GM12878 (cell line): Measurements from ENCODE around the gene HDAC5. TPM values are rescaled to one million over a fixed set of nuclear protein-coding genes. Genes with fewer than 3 reads are reported as not detected.

ENCODE experiments used
- ATAC-seq: fragments of 200-7000 bp; cut with Tn5 transposase; 3 replicates; pipeline ENCODE4 v1.9.1; 2020; ENCODE audit warnings: mild to moderate bottlenecking, moderate library complexity
- BruUV-seq: library from RNA; stranded (reverse); fragments of 400-500 nt; replicated peaks from 2 replicates; lab custom pipeline; 2021; lab: Mats Ljungman, UMichigan
- CTCF ChIA-PET: fragments of 300-600 bp; sonication (Branson Sonifier 250); formaldehyde crosslinking; extraction: SDS; loops from one replicate; lab custom pipeline; 2021; ENCODE audit warnings: inconsistent platforms; lab: Yijun Ruan, JAX
- POLR2A ChIA-PET: fragments of 350-600 bp; formaldehyde crosslinking; extraction: SDS; loops from one replicate; lab custom pipeline; 2021; ENCODE audit warnings: inconsistent platforms; lab: Charles Lee
- RAD21 ChIA-PET: fragments of 300-600 bp; sonication (Branson Sonifier 250); formaldehyde crosslinking; loops from one replicate; lab custom pipeline; 2023; ENCODE audit warnings: antibody characterized with exemption; ENCODE audit not compliant: unreplicated experiment; lab: Charles Lee
- SMC1A ChIA-PET: fragments of 300-600 bp; sonication (Branson Sonifier 250); formaldehyde crosslinking; loops from one replicate; lab custom pipeline; 2023; ENCODE audit not compliant: unreplicated experiment, uncharacterized antibody; lab: Charles Lee
- DNase-seq: peaks from one replicate; pipeline ENCODE4 v3.0.0-alpha.2; 2011; ENCODE audit warnings: low read depth, low spot score
- FAIRE-seq: peaks from 3 replicates; lab custom pipeline; 2011; peaks lifted over from hg19 to GRCh38; lab: Jason Lieb, UNC
- H2AFZ ChIP-seq: 2 replicates; pipeline ENCODE4 v1.6.0; 2011; ENCODE audit warnings: low read depth, low read length, control low read depth; ENCODE audit not compliant: control insufficient read depth
- H3K27ac ChIP-seq: 2 replicates; pipeline ENCODE4 v1.5.1; 2011; ENCODE audit warnings: control low read depth; ENCODE audit not compliant: control insufficient read depth, insufficient read depth
- H3K27me3 ChIP-seq, 2 experiments: replicated peaks in 1 of 2; 2 replicates each; pipeline versions ENCODE4 v1.6.0 to v1.6.1; 2011; ENCODE audit warnings: low read length in 1 of 2; ENCODE audit not compliant: control insufficient read depth in 2 of 2, insufficient read depth in 2 of 2
- H3K36me3 ChIP-seq, 2 experiments: 2 replicates each; pipeline ENCODE4 v1.5.1; 2011; ENCODE audit warnings: low read length in 1 of 2; ENCODE audit not compliant: control insufficient read depth in 2 of 2, insufficient read depth in 2 of 2
- H3K4me1 ChIP-seq: 2 replicates; pipeline ENCODE4 v1.6.1; 2011; ENCODE audit warnings: mild to moderate bottlenecking, low read length, moderate library complexity, mixed read lengths; ENCODE audit not compliant: control insufficient read depth, insufficient read depth
- H3K4me2 ChIP-seq: 2 replicates; pipeline ENCODE4 v1.6.0; 2011; ENCODE audit warnings: control low read depth; ENCODE audit not compliant: control insufficient read depth, insufficient read depth
- H3K4me3 ChIP-seq: fragments of 200-600 bp; sonication (generic); 2 replicates; pipeline ENCODE4 v1.5.1; 2016
- H3K79me2 ChIP-seq: 2 replicates; pipeline ENCODE4 v1.6.0; 2011; ENCODE audit warnings: low read length; ENCODE audit not compliant: control insufficient read depth, insufficient read depth
- H3K9ac ChIP-seq: 2 replicates; pipeline ENCODE4 v1.8.0; 2011; ENCODE audit warnings: low read length, control low read depth, mixed read lengths; ENCODE audit not compliant: control insufficient read depth, insufficient read depth
- H3K9me3 ChIP-seq: replicated peaks from 3 replicates; pipeline ENCODE4 v1.5.1; 2011; ENCODE audit warnings: mild to moderate bottlenecking, low read length; ENCODE audit not compliant: control insufficient read depth, insufficient read depth
- H4K20me1 ChIP-seq: 2 replicates; pipeline ENCODE4 v1.6.0; 2011; ENCODE audit not compliant: control insufficient read depth, insufficient read depth
- BMI1 ChIP-seq: fragments of 450-650 bp; IDR thresholded peaks from 2 replicates; pipeline ENCODE4 v1.6.1; 2016; ENCODE audit warnings: mild to moderate bottlenecking, moderate library complexity, borderline replicate concordance
- BRCA1 ChIP-seq: IDR thresholded peaks from 2 replicates; pipeline ENCODE4 v1.6.1; 2011; ENCODE audit warnings: low read depth, low read length, improper control_type of control experiment
- CBX3 ChIP-seq: fragments of 200-600 bp; sonication (generic); IDR thresholded peaks from 2 replicates; pipeline ENCODE4 v1.6.1; 2016; ENCODE audit warnings: low read depth, borderline replicate concordance
- ELK1 ChIP-seq: IDR thresholded peaks from 2 replicates; pipeline ENCODE4 v1.6.1; 2012; ENCODE audit warnings: low read depth, low read length, improper control_type of control experiment
- ETV6 ChIP-seq, 2 experiments: fragments of 450-650 bp in 1 of 2; IDR thresholded peaks in 1 of 2; conservative IDR thresholded peaks in 1 of 2; 2 replicates each; pipeline ENCODE4 v1.6.1; 2014; ENCODE audit warnings: antibody characterized with exemption in 1 of 2, borderline replicate concordance in 1 of 2, low read depth in 1 of 2, mild to moderate bottlenecking in 1 of 2, moderate library complexity in 1 of 2
- GABPA ChIP-seq: IDR thresholded peaks from 2 replicates; pipeline ENCODE4 v1.6.1; 2014; ENCODE audit warnings: antibody characterized with exemption, low read depth, mild to moderate bottlenecking, inconsistent platforms
- HCFC1 ChIP-seq: fragments of 150-350 bp; IDR thresholded peaks from 2 replicates; pipeline ENCODE4 v1.6.1; 2014; ENCODE audit warnings: low read length
- HDAC2 ChIP-seq: fragments of 200-600 bp; sonication (generic); IDR thresholded peaks from 2 replicates; pipeline ENCODE4 v1.6.1; 2017
- MYB ChIP-seq: fragments of 150-350 bp; IDR thresholded peaks from 2 replicates; pipeline ENCODE4 v1.6.1; 2014; ENCODE audit warnings: mild to moderate bottlenecking, low read depth, low read length, borderline replicate concordance
- POLR2AphosphoS2 ChIP-seq: IDR thresholded peaks from 2 replicates; pipeline ENCODE4 v1.6.1; 2011; ENCODE audit warnings: low read depth, mild to moderate bottlenecking, low read length, improper control_type of control experiment, moderate library complexity
- RAD21 ChIP-seq: IDR thresholded peaks from 2 replicates; pipeline ENCODE4 v1.6.1; 2011; ENCODE audit warnings: mild to moderate bottlenecking, low read depth, low read length, moderate library complexity; ENCODE audit not compliant: insufficient read depth
- RB1 ChIP-seq: fragments of 450-650 bp; formaldehyde crosslinking; IDR thresholded peaks from 2 replicates; pipeline ENCODE4 v1.6.1; 2017; ENCODE audit warnings: mild to moderate bottlenecking, borderline replicate concordance
- SMARCA5 ChIP-seq: fragments of 450-650 bp; IDR thresholded peaks from 2 replicates; pipeline ENCODE4 v1.6.1; 2017; ENCODE audit warnings: mild to moderate bottlenecking
- SP1 ChIP-seq: IDR thresholded peaks from one replicate; pipeline ENCODE4 v1.6.1; 2011; ENCODE audit warnings: low read depth, low read length
- STAT1 ChIP-seq: fragments of 450-650 bp; conservative IDR thresholded peaks from 2 replicates; pipeline ENCODE4 v1.6.1; 2014; ENCODE audit warnings: antibody characterized with exemption, mild to moderate bottlenecking
- YBX1 ChIP-seq: fragments of 450-650 bp; IDR thresholded peaks from 2 replicates; pipeline ENCODE4 v1.6.1; 2016; ENCODE audit warnings: antibody characterized with exemption
- ZBED1 ChIP-seq: IDR thresholded peaks from 2 replicates; pipeline ENCODE4 v1.6.1; 2016; ENCODE audit warnings: borderline replicate concordance
- WGBS: methylation state at CpG from one replicate; pipeline ENCODE4 v1.1.6; 2016; ENCODE audit warnings: low lambda C conversion rate; ENCODE audit not compliant: insufficient replicate concordance, insufficient coverage; ENCODE audit errors: missing lambda C conversion rate; 5-methylcytosine and 5-hydroxymethylcytosine counted together
- in situ Hi-C: fragments of 300-500 bp; cut with MboI; formaldehyde crosslinking; loops from 9 replicates; pipeline ENCODE4 v1.14.3; 2018; ENCODE audit warnings: mixed read lengths
- intact Hi-C: fragments of 100-400 bp; cut with micrococcal nuclease; formaldehyde crosslinking; loops from one replicate; pipeline ENCODE4 v1.14.2; 2022; ENCODE audit not compliant: unreplicated experiment
- polyA plus RNA-seq, 11 experiments: library from polyadenylated mRNA; depleted of rRNA in 4 of 11; unstranded in 6 of 11; stranded (reverse) in 5 of 11; fragments of >200 nt; fragmentation: Nextera tagmentation in 4 of 11; fragmentation: Illumina TruSeq in 1 of 11; extraction: Ambion mirVana in 4 of 11; extraction: Trizol in 1 of 11; gene quantifications; 1 replicate in 1 of 11; 2 replicates in 10 of 11; pipeline versions ENCODE4 v1.2.1 to v1.2.3, GENCODE V29; 2011 to 2016; ENCODE audit warnings: inconsistent platforms in 2 of 11, missing spikeins in 2 of 11, low read depth in 1 of 11
- total RNA-seq, 4 experiments: library from RNA; depleted of rRNA in 3 of 4; stranded (reverse); fragments of >200 nt in 3 of 4; fragmentation: Illumina TruSeq in 1 of 4; extraction: Trizol in 1 of 4; gene quantifications; 2 replicates each; pipeline versions ENCODE4 v1.2.1 to v1.2.3, GENCODE V29; 2013 to 2021
- TF ChIP-seq, protein P1 (sequence below), 3 experiments: IDR thresholded peaks in 2 of 3; conservative IDR thresholded peaks in 1 of 3; 2 replicates each; pipeline ENCODE4 v1.5.1; 2011; ENCODE audit warnings: low read depth in 3 of 3, low read length in 3 of 3, mild to moderate bottlenecking in 3 of 3, control low read depth in 2 of 3, moderate library complexity in 2 of 3, inconsistent platforms in 1 of 3, mixed read lengths in 1 of 3; ENCODE audit not compliant: control insufficient read depth in 2 of 3, insufficient read depth in 1 of 3; ENCODE audit errors: extremely low read depth in 1 of 3

HDAC5 gene
- total and polyA plus RNA-seq, 10 of the 15 experiments (the other 5 are each of a cell fraction or from before 2014, with no cell fraction given) = 1.1 to 58.0 (median 27.3) TPM

- CTCF ChIA-PET = interaction anchor here (1.4 to 5.1 kb wide), 8 partner anchors 8 to 204 kb away, joined by 3 to 40 read pairs (median 12); partner anchors contain the start of genes HDAC5 and HROB
- Histone ChIP-seq H3K4me2 (no peak overlapping the region), H3K79me2 (peaks cover 30% of the 10 kb centered on the region), H3K4me3 (no peak overlapping the region), H3K36me3 (peaks cover 0 to 1% of the 10 kb centered on the region in 2 experiments; a peak in 1 of 4 replicates), H3K27me3 (no peaks in the 10 kb centered on the region), H2AFZ (no peak overlapping the region), H3K27ac (no peak overlapping the region), H3K4me1 (peaks cover 18% of the 10 kb centered on the region), H4K20me1 (no peaks in the 10 kb centered on the region), H3K9me3 (no peaks in the 10 kb centered on the region), H3K9ac (no peak overlapping the region)
- POLR2A ChIA-PET = interaction anchor here (0.5 to 0.7 kb wide), 2 partner anchors 168 to 213 kb away, joined by 3 read pairs; no protein-coding TSS in a partner anchor
- no TSS peak for BruUV-seq
- intact Hi-C loops = loop anchor here (5.0 kb wide), 1 partner anchor 42 kb away; the partner anchor contains the start of gene G6PC3
- RAD21 ChIA-PET = interaction anchor here (1.3 to 2.7 kb wide), 3 partner anchors 9 to 170 kb away, joined by 4 to 11 read pairs (median 6); partner anchors contain the start of gene HDAC5
- no peak for FAIRE-seq
- in situ Hi-C loops = loop anchor here (25.0 kb wide), 1 partner anchor 902 kb away; the partner anchor contains the start of gene TMEM106A
- no peak for DNase-seq
- ATAC-seq = no peak
- WGBS = 80% methylated on average over 9 of the region's 9 CpGs
- SMC1A ChIA-PET = interaction anchor here (2.0 to 2.9 kb wide), 3 partner anchors 10 to 73 kb away, joined by 5 to 12 read pairs (median 7); partner anchors contain the start of gene HDAC5
- no peak for TF ChIP-seq ZBED1
- TF ChIP-seq YBX1 = no peak
- no peak for TF ChIP-seq SP1
- TF ChIP-seq CBX3 = no peak
- TF ChIP-seq BMI1 = no peak
- no peak for TF ChIP-seq HDAC2
- no peak for TF ChIP-seq HCFC1
- TF ChIP-seq POLR2AphosphoS2 = no peak
- TF ChIP-seq RB1 = no peak
- no peak for TF ChIP-seq GABPA
- TF ChIP-seq, protein P1, sequence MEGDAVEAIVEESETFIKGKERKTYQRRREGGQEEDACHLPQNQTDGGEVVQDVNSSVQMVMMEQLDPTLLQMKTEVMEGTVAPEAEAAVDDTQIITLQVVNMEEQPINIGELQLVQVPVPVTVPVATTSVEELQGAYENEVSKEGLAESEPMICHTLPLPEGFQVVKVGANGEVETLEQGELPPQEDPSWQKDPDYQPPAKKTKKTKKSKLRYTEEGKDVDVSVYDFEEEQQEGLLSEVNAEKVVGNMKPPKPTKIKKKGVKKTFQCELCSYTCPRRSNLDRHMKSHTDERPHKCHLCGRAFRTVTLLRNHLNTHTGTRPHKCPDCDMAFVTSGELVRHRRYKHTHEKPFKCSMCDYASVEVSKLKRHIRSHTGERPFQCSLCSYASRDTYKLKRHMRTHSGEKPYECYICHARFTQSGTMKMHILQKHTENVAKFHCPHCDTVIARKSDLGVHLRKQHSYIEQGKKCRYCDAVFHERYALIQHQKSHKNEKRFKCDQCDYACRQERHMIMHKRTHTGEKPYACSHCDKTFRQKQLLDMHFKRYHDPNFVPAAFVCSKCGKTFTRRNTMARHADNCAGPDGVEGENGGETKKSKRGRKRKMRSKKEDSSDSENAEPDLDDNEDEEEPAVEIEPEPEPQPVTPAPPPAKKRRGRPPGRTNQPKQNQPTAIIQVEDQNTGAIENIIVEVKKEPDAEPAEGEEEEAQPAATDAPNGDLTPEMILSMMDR (IDR thresholded peaks at IDR 0.05 in 2 of 3, conservative IDR thresholded peaks at IDR 0.05 in 1 of 3; ENCODE audit: control insufficient read depth in 2 of 3, extremely low read depth in 1 of 3, insufficient read depth in 1 of 3, low read depth in 3 of 3, low read length in 3 of 3) = no peak
- no peak for TF ChIP-seq ETV6 (conservative IDR thresholded peaks at IDR 0.05 in 1 of 2, IDR thresholded peaks at IDR 0.05 in 1 of 2; ENCODE audit: borderline replicate concordance in 1 of 2, low read depth in 1 of 2)
- no peak for TF ChIP-seq BRCA1
- TF ChIP-seq RAD21 = no peak
- TF ChIP-seq SMARCA5 = no peak
- no peak for TF ChIP-seq ELK1
- no peak for TF ChIP-seq MYB
- no peak for TF ChIP-seq STAT1
Observed at GRCh38 chr17:44113868-44114840, 9.3 kb downstream of the HDAC5 start.
